ENCODE data around the gene CACNA1H.
"Not testable (repeated sequence)": the region's sequence is repeated elsewhere in the genome, so short reads cannot be mapped to it uniquely, and the experiment has no call there.

Gene CACNA1H

DNA sequence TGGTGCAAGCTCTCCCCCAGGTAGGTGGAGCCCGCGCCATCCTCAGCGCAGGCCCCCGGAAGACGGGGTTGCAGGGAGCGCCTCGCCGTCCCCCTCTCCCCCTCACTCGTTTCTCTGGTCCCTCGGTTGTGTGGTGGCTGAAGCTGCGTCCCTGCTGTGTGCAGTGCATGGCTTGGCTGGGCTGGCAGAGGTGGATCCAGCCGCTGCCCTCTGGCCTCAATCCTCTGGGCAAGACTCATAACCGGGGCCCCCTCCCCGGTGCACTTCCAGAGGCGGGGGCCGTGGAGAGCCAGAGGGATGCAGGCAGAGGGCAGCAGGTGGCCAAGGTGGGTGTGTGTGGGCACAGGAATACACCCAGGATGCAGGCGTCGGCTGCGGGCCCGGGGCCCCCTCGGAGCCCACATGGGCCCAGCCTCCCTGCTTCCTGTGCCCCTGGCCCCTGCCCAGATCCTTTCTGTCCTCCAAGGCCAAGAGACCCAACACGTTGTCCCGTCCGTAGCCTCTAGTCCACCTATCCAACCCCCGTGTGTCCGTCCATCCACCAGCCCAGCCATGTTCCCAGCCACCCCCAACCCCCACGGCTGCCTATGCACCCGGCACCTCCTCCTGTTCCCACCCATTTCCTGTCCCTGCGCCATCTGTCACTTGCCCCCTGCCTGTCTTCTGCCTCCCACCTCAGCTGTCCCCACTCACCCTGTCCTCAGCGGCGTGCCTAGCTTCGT lies 62.8 kb downstream of the CACNA1H start:
- DNase-seq: no peak

DNA sequence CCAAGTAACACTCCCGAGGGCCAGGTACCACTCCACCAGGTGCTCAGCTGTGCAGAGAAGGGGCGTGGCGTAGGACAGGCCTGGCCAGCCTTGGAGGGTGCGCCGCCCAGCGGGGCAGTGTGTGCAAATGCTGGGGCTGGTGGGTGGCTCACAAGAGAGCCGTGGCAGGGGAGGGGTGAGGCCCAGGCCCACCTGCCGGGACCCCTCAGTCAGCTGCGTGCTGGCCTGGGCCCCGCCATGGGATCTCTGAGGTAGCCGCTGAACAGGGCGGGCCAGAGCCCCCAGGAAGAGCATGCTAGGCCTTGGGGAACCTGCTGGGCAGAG lies 63.4 kb downstream of the CACNA1H start:
- no peak for DNase-seq

DNA sequence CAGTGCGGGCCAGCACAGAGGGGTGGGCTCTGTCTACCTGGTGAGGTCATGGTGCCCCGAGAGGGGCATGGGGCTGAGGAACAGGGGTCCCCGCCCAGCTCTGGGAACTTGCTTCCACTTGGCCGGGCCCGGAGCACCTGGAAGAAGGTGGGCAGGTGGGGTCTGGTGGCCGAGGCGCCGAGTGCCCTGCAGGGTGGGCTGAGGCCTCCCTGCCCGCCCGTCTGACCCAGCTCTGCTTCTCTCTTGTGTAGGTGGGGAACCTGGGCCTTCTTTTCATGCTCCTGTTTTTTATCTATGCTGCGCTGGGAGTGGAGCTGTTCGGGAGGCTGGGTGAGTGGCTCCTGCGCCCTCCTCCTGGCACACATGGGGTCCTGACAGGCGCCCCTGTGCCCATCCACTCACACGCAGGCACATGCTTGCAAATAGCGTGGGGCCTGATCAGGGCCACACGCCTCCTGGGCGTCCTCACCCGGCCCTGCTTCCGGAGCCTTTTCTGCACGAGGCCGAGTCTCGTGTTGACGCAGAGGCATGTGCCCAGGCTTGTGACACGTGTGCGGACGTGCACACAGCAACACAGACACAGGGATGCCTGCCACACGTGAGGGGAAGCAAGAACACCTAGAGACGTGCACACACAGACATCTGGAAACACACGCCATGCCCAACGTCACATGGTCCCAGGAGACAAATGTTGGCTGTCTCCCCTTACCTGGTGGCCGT lies 63.9 kb downstream of the CACNA1H start:
- no peak for DNase-seq

DNA sequence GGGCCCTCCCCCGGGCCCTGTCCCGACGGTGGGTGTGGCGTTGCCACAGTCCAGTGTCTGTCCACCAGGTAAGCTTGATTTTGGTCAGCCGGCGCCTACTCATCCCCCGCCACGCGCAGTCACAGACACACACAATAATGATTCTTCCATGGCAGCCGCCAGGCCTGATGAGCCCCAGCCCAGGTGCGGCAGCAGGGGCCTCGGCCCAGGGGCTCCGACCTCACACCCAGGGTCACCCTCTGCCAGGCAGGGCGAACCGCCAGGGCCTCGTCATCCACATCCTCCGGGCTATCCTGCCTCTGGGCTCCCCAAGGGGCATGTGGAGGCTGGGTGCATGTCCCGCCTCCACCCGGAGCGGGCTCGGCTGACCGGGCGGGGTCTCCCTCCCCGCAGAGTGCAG lies 64.6 kb downstream of the CACNA1H start:
- no peak for DNase-seq

DNA sequence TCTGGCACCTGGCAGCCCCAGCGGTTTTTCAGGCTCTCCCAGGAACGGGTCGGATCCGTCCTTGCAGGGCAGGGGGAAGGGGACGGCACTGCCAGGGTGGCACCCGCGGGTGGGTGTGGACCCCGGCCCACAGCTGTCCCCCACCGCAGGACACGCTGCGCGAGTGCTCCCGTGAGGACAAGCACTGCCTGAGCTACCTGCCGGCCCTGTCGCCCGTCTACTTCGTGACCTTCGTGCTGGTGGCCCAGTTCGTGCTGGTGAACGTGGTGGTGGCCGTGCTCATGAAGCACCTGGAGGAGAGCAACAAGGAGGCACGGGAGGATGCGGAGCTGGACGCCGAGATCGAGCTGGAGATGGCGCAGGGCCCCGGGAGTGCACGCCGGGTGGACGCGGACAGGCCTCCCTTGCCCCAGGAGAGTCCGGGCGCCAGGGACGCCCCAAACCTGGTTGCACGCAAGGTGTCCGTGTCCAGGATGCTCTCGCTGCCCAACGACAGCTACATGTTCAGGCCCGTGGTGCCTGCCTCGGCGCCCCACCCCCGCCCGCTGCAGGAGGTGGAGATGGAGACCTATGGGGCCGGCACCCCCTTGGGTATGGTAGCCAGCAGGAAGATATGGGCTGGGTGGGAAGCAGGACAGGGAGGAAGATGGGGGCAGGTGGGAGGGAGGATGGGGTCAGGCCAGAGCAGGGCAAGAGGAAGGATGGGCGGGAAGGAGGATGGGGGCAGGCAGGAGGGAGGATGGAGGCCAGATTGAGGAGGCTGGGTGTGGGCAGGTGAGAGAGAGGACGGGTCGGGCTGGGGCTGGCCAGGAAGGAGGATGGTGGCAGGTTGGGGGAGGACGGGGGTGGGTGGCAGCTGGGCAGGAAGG lies 65.4 kb downstream of the CACNA1H start:
- DNase-seq: no peak

DNA sequence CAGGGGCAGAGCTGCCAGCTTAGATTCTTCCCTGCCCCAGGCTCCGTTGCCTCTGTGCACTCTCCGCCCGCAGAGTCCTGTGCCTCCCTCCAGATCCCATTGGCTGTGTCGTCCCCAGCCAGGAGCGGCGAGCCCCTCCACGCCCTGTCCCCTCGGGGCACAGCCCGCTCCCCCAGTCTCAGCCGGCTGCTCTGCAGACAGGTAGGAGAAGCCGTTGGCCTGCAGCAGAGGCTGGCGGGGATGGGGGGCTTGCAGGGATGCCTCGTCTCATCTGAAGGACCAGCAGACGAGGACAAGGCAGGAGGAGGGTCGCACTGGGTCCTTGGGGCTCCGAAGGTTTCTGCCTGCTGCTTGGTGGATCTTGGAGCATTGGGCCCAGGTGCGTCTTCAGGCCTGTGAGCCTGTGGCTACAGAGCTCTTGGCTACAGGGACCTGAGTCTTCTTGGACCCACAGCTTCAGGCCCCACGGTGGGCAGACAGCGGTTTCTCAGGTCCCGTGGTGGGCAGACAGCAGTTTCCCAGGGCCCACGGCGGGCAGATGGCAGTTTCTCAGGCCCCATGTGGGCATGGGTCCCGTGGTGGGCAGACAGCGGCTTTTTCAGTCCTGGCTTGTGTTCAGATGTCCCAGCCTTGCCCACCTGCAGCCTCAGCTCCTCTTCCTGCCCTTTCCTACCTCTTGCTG lies 66.2 kb downstream of the CACNA1H start:
- no peak for DNase-seq

DNA sequence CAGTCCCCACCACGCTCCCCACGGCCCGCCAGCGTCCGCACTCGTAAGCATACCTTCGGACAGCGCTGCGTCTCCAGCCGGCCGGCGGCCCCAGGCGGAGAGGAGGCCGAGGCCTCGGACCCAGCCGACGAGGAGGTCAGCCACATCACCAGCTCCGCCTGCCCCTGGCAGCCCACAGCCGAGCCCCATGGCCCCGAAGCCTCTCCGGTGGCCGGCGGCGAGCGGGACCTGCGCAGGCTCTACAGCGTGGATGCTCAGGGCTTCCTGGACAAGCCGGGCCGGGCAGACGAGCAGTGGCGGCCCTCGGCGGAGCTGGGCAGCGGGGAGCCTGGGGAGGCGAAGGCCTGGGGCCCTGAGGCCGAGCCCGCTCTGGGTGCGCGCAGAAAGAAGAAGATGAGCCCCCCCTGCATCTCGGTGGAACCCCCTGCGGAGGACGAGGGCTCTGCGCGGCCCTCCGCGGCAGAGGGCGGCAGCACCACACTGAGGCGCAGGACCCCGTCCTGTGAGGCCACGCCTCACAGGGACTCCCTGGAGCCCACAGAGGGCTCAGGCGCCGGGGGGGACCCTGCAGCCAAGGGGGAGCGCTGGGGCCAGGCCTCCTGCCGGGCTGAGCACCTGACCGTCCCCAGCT lies 67.3 kb downstream of the CACNA1H start:
- DNase-seq: no peak

DNA sequence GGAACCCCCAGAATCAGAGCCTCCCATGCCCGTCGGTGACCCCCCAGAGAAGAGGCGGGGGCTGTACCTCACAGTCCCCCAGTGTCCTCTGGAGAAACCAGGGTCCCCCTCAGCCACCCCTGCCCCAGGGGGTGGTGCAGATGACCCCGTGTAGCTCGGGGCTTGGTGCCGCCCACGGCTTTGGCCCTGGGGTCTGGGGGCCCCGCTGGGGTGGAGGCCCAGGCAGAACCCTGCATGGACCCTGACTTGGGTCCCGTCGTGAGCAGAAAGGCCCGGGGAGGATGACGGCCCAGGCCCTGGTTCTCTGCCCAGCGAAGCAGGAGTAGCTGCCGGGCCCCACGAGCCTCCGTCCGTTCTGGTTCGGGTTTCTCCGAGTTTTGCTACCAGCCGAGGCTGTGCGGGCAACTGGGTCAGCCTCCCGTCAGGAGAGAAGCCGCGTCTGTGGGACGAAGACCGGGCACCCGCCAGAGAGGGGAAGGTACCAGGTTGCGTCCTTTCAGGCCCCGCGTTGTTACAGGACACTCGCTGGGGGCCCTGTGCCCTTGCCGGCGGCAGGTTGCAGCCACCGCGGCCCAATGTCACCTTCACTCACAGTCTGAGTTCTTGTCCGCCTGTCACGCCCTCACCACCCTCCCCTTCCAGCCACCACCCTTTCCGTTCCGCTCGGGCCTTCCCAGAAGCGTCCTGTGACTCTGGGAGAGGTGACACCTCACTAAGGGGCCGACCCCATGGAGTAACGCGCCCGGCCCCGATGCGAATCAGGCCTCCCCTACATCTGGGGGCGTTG lies 68.1 kb downstream of the CACNA1H start:
- no peak for DNase-seq

DNA sequence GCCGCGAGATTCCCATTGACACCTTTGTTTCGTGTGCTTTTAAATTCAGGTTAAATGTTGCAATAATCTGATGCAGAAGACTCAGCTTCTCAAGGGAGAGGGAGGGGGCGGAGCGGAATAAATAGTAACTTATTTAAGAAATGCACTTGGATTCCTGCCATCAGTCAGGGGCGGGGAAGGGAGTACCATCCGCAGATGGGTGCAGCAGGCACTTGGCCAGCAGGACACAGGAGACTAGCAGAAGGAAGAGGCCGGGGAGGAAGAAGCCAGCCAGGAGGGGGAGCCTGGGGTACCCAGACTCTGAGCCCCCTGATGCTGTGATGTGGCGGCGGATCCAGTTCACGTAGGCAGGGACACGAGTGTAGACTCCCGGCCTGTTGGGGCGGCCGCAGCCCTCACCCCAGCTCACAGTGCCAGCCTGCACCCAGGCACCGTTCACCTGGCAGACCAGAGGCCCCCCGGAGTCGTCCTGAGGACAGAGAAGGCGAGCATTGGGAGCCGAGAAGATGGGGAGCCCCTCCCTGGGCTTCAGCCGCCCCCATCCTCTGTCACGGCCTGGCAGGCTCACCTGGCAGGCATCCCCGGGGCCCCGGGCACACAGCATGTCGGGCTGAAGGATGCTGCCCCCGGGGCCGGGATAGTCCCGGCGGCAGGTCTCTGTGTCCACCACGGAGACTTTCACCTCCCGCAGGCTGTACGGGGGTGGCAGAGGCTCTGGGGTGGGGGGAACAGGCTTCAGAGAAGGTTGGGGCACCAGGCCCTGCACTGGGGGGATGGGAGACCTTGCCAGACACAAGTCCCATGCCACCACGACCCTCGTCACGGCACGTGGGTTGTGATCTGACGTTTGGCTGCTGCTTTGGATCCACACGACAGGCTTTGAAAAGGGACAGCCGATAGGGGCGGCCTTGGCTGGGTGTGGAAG lies 69.0 kb downstream of the CACNA1H start:
- no peak for DNase-seq

DNA sequence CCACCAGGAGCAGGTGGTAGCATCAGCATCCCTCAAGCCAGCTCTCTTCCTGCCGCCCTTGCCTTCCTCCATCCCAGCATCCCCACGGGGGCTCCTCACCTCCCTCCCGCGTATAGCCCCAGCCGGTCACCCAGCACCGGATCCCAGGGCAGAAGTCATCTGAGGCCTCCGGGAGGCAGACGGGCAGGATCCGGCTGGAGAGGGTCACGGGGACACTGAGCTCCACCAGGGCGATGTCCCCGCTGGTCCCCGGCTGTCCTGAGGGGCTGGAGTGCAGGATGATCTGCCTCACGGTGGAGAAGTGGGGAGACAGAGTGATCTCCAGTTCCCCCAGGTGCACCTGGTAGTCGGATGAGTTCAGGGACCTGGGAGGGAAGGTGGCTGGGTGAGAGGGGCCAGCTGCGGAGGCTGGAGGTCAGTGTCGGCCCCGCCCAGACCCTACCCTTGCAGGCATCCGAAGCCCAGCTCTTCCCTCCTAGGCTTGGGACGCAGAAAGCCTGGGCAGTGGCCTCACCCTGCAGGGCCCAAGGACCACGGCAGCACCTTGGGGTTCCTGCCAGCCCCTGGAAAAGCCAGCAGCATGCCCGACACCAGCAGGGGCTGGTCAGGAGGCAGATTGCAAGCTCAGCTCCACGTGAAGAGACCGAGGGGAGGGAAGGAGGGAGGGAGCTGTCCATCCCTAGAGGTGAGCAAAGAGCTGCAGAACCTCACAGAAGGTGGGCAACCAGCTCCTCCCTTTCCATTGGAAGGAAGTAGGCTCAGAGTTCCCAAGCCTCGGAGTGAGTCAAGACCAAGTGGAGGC lies 69.8 kb downstream of the CACNA1H start:
- no peak for DNase-seq

DNA sequence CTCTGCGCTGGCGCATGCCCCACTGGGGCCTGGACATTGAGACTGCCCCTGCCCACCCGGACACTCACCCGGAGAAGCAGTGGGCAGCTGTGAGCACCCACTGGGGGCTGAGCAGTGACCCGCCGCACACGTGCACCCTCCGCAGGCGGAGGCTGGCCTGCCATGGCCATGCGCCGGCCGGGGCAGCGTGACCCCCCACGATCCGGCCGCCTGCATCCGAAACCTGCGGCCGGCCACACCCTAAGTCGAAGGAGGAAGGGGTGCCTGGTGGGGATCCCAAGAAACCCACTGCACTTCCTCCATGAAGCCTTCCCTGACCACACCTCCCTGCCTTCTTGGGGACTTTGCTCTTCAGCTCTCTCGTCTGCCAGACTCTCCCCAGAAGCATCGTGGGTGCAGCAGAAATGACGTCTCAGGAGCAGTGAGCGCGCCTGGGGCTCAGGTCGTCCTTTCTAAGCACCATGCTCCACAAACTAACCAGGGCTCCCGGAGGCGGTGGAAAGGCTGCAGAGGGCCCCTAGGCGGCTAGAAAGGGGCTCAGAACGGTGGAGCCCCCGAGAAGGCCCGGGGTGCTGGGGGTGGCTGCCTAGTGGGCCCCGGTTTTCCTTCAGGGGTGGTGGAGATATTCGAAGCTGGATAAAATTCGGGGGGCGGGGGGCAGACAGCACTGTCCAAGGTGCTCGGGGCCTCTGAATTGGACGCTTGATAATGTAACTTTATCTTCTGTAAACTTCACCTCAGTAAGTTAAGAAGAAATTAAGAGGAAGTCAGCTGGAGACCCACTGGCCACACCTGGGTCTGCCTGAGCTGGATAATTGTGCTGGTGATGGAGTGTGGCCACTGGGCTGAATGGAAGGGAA lies 70.7 kb downstream of the CACNA1H start:
- no peak for DNase-seq

DNA sequence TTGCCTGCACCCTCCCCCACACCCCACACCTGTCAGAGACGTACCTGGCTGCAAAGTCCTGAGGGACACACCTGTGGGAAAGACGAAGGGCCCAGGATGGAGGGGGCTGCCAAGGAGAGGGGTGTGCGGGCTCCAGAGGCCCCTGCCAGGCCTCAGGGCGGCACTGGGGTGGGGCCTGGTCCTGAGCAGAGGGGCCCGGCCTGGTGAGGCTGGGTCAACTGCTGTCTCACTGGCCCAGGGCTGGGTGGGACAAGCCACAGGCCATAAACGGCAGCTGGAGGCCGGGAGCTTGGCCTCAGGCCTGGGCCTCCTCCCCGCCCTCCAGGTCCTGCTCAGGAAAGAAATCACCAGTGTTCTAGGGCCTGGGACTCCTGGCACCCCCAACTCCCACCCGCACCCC lies 71.7 kb downstream of the CACNA1H start:
- DNase-seq: no peak

DNA sequence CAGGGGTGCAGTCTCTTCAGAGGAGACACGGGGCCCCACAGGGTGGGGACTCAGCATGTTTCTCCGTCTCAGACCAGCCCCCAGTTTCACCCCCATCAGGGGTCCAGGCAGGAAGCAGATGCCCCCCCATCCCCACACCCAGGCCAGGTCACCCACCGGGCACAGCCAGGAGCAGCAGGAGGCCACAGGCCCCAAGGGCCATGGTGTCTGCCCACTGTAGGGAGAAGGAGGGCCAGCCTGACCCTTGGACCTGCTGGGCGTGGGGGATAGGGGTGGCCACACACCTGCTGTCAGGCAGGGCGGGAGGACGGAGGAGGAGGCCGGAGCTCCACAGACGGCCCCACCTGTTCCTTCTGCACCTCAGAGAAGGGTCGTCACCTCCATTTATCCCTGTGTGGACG lies 72.1 kb downstream of the CACNA1H start, which contains the start of gene TPSG1:
Gene TPSG1 (minus strand): TSS at position 218 of the 401 bp plus-strand sequence. CDS start 16 bp downstream, at position 202.
- DNase-seq: no peak

DNA sequence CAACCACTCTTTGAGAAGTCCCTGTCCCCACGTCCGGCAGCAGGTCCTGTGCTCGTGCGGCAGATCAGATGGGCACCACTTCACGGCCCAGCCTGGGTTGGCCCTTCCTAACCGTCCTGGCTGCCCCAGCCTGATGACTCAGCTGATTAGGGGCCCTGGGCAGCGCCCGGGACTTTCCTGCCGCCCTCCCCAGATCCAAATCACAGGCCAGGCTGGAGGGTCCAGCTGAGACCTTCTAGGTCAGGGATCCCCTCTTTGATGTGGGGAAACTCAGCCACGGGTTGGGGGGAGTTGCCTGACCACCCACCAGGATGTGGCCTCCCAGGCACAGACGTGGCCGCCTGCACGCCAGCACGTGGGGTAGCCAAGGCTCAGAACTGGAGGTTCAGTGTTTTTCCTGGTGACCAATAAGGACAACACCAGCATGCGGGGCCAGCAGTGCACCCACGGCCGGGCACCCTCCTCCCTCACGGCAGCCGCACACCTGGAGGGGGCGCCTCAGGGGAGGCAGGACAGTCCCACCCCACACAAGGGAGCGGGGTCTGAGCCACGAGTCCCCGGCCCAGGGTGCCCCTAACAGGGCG lies 72.9 kb downstream of the CACNA1H start:
- not testable (repeated sequence) for DNase-seq

DNA sequence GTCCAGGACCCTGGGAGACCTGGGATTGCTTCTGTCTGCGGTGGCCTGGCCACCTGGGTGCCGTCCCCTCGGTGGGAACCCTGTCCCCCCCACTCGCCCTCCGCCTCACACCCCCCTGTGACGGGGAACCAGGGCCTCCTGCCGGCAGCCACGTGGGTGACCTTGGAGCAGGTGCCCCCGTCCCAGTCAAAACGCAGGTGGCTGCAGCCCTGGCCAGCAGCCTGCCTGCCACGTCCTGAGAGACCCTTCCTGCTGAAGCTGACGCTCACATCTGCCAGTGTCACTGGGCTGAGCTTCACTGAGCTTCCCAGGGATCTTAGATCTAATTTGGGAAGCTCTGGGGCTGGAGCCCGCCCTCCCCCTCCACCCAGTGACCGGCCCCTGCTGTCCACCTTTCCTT lies 73.8 kb downstream of the CACNA1H start:
- DNase-seq: peak; percentile 8

DNA sequence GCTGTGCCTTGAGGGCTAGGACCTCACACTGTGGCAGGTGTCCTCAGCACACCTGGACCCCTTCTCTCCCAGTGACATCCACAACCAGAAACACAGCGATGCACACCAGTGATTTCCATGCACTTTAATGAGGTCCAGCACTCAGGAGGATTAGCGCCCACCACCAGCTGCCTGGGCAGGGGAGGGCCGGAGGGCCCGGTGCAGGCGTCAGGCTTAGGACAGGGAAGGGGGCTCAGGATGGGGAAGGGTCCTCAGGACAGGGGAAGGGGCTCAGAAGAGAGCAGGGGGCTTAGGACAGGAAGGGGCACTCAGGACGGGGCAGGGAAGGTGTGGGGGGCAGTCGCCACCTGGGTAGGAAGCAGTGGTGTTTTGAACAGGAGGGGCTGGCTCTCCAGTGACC lies 75.3 kb downstream of the CACNA1H start:
- DNase-seq: not testable (repeated sequence)

DNA sequence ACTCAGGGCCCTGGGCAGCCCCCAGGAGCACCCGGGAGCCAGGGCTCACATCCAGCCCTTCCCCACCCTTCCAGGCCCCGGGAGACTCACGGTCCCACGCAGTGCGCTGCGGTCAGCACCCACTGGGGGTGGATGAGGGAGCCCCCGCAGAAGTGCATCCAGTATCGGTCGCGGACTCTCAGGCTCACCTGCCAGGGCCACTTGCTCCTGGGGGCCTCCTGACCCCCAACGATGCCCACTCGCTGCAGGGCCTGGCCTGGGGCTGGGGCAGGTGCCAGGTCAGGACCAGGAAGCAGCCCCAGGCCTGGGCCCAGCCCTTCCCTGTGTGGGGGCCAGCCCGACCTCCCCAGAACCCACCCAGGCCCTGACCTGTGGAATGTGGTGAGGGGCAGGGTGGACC lies 76.6 kb downstream of the CACNA1H start:
- DNase-seq: not testable (repeated sequence)

DNA sequence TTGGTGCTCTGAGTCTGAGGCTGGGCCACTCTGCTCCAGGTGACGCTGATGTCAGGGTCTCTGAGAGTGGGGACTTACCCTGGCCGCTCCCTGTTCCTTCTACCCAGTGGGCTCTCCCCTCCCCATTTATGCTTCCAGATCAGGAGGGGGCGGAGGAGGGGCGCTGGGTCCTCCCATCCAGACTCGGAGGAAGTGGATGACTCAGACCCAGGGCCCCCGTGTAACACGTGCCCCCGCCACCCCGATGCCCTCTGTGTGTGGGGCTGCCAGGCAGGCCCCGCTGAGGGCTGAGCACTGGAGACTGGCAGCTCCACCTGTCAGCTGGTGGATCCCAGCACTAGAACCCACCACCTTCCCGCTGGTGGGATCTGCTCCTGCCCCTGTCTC lies 77.2 kb downstream of the CACNA1H start, which contains the start of gene TPSB2:
Gene TPSB2 (minus strand): TSS at position 101 of the 387 bp plus-strand sequence. CDS start 233 bp downstream, outside the sequence.
- DNase-seq: not testable (repeated sequence)
